Measurements from ENCODE around the gene SCAMP2.
A peak's percentile ranks its signal among the peaks of the same experiment; 100 is the strongest.

SCAMP2 gene

GRCh38 chr15:74842581-74843444 lies 30.4 kb downstream of the SCAMP2 start, which contains the start of gene ULK3:
Gene ULK3 (minus strand): TSS chr15:74843156. CDS start chr15:74843105, 51 bp downstream.
- H3K4me3 ChIP-seq, result peak within 1 kb of the TSS; percentile 100
- TF ChIP-seq CTCF (IDR thresholded peaks at IDR 0.05), result peak; percentile 73
- H3K27ac ChIP-seq, result peak within 1 kb of the TSS; percentile 58 to 92
- DNase-seq (ENCODE audit: low spot score), result peak; percentile 92

GRCh38 chr15:74841891-74842373 lies 31.2 kb downstream of the SCAMP2 start:
- TF ChIP-seq CTCF (IDR thresholded peaks at IDR 0.05), result no peak
- Histone ChIP-seq H3K4me3 (peak overlapping the region; percentile 100), H3K27ac (peak overlapping the region in 1 of 2 donors; percentile 92)
- no peak for DNase-seq (ENCODE audit: low spot score)

- DNase-seq (ENCODE audit: low spot score), result no peak
- H3K27ac ChIP-seq, result no peak overlapping the region
- H3K4me3 ChIP-seq, result no peak overlapping the region
- no peak for TF ChIP-seq CTCF (IDR thresholded peaks at IDR 0.05)
Observed at GRCh38 chr15:74840851-74841775, 32.1 kb downstream of the SCAMP2 start.

GRCh38 chr15:74839526-74840395 lies 33.4 kb downstream of the SCAMP2 start:
- Histone ChIP-seq H3K27ac (no peak overlapping the region), H3K4me3 (no peak overlapping the region)
- no peak for DNase-seq (ENCODE audit: low spot score)
- no peak for TF ChIP-seq CTCF (IDR thresholded peaks at IDR 0.05)

GRCh38 chr15:74838746-74839525 lies 34.2 kb downstream of the SCAMP2 start:
- no peak for TF ChIP-seq CTCF (IDR thresholded peaks at IDR 0.05)
- no peak overlapping the region for H3K4me3 ChIP-seq
- no peak overlapping the region for H3K27ac ChIP-seq
- no peak for DNase-seq (ENCODE audit: low spot score)

GRCh38 chr15:74838137-74838516 lies 35.0 kb downstream of the SCAMP2 start:
- DNase-seq (ENCODE audit: low spot score), result no peak
- no peak overlapping the region for H3K27ac ChIP-seq
- TF ChIP-seq CTCF (IDR thresholded peaks at IDR 0.05), result no peak
- no peak overlapping the region for H3K4me3 ChIP-seq
